ENCODE data around the gene CDK9. TPM values are rescaled to one million over a fixed set of nuclear protein-coding genes. Genes with fewer than 3 reads are reported as not detected.

CDK9 gene
- total and polyA plus RNA-seq, 2 experiments from 2014 or later = 58.5 to 84.3 TPM

DNA sequence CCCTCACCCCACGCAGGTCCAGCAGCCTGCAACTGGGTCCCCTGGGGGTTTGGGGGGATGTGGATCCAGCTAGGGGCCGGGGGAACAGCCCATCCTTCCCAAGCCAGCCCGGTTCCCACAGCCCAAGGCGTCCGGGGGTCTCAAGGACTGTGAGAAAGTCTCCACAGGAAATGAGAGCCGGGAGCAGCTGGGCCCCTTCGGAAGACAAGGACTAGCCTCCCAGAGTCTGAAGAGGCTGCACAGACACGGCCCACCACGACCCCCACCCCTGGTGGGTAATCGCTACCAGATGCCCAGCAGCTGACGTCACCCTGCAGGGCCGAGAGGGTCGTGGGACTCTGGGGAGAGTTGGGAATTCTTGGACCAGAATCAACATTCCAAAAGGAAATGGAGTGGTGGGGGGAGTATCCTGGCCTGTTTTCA, 17.9 kb upstream of the CDK9 start:
- no peak for ATAC-seq
- H3K27me3 ChIP-seq (ENCODE audit: insufficient read depth) = no peaks in the 10 kb centered on the region
- no peaks in the 10 kb centered on the region for H3K9me3 Mint-ChIP-seq
- H3K4me3 ChIP-seq = no peak overlapping the region
- H2AFZ ChIP-seq = no peak overlapping the region
- no peak for TF ChIP-seq NANOG (IDR thresholded peaks at IDR 0.05; ENCODE audit: borderline replicate concordance)
- TF ChIP-seq EZH2phosphoT487 (IDR thresholded peaks at IDR 0.05; ENCODE audit: unreplicated experiment) = no peak
- no peak for TF ChIP-seq POLR2AphosphoS5 (IDR thresholded peaks at IDR 0.05; ENCODE audit: low read depth)
- no peak for TF ChIP-seq STAT1 (IDR thresholded peaks at IDR 0.05; ENCODE audit: unreplicated experiment)
- no peak for TF ChIP-seq ZNF331 (CRISPR knock-in tag; IDR thresholded peaks at IDR 0.05; ENCODE audit: low read depth)
- TF ChIP-seq CREB1 (CRISPR knock-in tag; IDR thresholded peaks at IDR 0.05; ENCODE audit: low read depth) = no peak
- TF ChIP-seq, protein P1, sequence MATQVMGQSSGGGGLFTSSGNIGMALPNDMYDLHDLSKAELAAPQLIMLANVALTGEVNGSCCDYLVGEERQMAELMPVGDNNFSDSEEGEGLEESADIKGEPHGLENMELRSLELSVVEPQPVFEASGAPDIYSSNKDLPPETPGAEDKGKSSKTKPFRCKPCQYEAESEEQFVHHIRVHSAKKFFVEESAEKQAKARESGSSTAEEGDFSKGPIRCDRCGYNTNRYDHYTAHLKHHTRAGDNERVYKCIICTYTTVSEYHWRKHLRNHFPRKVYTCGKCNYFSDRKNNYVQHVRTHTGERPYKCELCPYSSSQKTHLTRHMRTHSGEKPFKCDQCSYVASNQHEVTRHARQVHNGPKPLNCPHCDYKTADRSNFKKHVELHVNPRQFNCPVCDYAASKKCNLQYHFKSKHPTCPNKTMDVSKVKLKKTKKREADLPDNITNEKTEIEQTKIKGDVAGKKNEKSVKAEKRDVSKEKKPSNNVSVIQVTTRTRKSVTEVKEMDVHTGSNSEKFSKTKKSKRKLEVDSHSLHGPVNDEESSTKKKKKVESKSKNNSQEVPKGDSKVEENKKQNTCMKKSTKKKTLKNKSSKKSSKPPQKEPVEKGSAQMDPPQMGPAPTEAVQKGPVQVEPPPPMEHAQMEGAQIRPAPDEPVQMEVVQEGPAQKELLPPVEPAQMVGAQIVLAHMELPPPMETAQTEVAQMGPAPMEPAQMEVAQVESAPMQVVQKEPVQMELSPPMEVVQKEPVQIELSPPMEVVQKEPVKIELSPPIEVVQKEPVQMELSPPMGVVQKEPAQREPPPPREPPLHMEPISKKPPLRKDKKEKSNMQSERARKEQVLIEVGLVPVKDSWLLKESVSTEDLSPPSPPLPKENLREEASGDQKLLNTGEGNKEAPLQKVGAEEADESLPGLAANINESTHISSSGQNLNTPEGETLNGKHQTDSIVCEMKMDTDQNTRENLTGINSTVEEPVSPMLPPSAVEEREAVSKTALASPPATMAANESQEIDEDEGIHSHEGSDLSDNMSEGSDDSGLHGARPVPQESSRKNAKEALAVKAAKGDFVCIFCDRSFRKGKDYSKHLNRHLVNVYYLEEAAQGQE (IDR thresholded peaks at IDR 0.05; ENCODE audit: unreplicated experiment) = no peak
- no peak for TF ChIP-seq EZH2 (IDR thresholded peaks at IDR 0.05; ENCODE audit: low read depth, unreplicated experiment)
- TF ChIP-seq, protein P2, sequence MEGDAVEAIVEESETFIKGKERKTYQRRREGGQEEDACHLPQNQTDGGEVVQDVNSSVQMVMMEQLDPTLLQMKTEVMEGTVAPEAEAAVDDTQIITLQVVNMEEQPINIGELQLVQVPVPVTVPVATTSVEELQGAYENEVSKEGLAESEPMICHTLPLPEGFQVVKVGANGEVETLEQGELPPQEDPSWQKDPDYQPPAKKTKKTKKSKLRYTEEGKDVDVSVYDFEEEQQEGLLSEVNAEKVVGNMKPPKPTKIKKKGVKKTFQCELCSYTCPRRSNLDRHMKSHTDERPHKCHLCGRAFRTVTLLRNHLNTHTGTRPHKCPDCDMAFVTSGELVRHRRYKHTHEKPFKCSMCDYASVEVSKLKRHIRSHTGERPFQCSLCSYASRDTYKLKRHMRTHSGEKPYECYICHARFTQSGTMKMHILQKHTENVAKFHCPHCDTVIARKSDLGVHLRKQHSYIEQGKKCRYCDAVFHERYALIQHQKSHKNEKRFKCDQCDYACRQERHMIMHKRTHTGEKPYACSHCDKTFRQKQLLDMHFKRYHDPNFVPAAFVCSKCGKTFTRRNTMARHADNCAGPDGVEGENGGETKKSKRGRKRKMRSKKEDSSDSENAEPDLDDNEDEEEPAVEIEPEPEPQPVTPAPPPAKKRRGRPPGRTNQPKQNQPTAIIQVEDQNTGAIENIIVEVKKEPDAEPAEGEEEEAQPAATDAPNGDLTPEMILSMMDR (conservative IDR thresholded peaks at IDR 0.05; ENCODE audit: low read depth in 2 of 2) = no peak
- TF ChIP-seq, protein P3, sequence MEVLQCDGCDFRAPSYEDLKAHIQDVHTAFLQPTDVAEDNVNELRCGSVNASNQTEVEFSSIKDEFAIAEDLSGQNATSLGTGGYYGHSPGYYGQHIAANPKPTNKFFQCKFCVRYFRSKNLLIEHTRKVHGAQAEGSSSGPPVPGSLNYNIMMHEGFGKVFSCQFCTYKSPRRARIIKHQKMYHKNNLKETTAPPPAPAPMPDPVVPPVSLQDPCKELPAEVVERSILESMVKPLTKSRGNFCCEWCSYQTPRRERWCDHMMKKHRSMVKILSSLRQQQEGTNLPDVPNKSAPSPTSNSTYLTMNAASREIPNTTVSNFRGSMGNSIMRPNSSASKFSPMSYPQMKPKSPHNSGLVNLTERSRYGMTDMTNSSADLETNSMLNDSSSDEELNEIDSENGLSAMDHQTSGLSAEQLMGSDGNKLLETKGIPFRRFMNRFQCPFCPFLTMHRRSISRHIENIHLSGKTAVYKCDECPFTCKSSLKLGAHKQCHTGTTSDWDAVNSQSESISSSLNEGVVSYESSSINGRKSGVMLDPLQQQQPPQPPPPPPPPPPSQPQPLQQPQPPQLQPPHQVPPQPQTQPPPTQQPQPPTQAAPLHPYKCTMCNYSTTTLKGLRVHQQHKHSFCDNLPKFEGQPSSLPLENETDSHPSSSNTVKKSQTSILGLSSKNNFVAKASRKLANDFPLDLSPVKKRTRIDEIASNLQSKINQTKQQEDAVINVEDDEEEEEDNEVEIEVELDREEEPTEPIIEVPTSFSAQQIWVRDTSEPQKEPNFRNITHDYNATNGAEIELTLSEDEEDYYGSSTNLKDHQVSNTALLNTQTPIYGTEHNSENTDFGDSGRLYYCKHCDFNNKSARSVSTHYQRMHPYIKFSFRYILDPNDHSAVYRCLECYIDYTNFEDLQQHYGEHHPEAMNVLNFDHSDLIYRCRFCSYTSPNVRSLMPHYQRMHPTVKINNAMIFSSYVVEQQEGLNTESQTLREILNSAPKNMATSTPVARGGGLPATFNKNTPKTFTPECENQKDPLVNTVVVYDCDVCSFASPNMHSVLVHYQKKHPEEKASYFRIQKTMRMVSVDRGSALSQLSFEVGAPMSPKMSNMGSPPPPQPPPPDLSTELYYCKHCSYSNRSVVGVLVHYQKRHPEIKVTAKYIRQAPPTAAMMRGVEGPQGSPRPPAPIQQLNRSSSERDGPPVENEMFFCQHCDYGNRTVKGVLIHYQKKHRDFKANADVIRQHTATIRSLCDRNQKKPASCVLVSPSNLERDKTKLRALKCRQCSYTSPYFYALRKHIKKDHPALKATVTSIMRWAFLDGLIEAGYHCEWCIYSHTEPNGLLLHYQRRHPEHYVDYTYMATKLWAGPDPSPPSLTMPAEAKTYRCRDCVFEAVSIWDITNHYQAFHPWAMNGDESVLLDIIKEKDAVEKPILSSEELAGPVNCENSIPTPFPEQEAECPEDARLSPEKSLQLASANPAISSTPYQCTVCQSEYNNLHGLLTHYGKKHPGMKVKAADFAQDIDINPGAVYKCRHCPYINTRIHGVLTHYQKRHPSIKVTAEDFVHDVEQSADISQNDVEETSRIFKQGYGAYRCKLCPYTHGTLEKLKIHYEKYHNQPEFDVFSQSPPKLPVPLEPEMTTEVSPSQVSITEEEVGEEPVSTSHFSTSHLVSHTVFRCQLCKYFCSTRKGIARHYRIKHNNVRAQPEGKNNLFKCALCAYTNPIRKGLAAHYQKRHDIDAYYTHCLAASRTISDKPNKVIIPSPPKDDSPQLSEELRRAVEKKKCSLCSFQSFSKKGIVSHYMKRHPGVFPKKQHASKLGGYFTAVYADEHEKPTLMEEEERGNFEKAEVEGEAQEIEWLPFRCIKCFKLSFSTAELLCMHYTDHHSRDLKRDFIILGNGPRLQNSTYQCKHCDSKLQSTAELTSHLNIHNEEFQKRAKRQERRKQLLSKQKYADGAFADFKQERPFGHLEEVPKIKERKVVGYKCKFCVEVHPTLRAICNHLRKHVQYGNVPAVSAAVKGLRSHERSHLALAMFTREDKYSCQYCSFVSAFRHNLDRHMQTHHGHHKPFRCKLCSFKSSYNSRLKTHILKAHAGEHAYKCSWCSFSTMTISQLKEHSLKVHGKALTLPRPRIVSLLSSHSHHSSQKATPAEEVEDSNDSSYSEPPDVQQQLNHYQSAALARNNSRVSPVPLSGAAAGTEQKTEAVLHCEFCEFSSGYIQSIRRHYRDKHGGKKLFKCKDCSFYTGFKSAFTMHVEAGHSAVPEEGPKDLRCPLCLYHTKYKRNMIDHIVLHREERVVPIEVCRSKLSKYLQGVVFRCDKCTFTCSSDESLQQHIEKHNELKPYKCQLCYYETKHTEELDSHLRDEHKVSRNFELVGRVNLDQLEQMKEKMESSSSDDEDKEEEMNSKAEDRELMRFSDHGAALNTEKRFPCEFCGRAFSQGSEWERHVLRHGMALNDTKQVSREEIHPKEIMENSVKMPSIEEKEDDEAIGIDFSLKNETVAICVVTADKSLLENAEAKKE (CRISPR knock-in tag; IDR thresholded peaks at IDR 0.05) = no peak
- TF ChIP-seq JUNB (IDR thresholded peaks at IDR 0.05; ENCODE audit: unreplicated experiment) = no peak
- no peak for TF ChIP-seq ZNF114 (CRISPR knock-in tag; IDR thresholded peaks at IDR 0.05)
- TF ChIP-seq, protein P4, sequence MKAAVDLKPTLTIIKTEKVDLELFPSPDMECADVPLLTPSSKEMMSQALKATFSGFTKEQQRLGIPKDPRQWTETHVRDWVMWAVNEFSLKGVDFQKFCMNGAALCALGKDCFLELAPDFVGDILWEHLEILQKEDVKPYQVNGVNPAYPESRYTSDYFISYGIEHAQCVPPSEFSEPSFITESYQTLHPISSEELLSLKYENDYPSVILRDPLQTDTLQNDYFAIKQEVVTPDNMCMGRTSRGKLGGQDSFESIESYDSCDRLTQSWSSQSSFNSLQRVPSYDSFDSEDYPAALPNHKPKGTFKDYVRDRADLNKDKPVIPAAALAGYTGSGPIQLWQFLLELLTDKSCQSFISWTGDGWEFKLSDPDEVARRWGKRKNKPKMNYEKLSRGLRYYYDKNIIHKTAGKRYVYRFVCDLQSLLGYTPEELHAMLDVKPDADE (IDR thresholded peaks at IDR 0.05) = no peak
- H3K4me1 ChIP-seq (ENCODE audit: insufficient read depth) = peaks cover 21% of the 10 kb centered on the region
- H3K4me2 ChIP-seq = no peak overlapping the region
- H3K9me2 ChIP-seq (ENCODE audit: insufficient read depth) = no peaks in the 10 kb centered on the region
- no peaks in the 10 kb centered on the region for H3K36me3 ChIP-seq (ENCODE audit: insufficient read depth)
- no peaks in the 10 kb centered on the region for H3K79me2 ChIP-seq (replicated peaks; ENCODE audit: insufficient read depth)
- H4K20me1 ChIP-seq (replicated peaks; ENCODE audit: insufficient read depth) = no peaks in the 10 kb centered on the region
- no peak overlapping the region for H3K27ac ChIP-seq (ENCODE audit: low read depth)
- H3K4me3 Mint-ChIP-seq = no peak overlapping the region
- H3F3A ChIP-seq (replicated peaks; ENCODE audit: low read depth) = peaks cover 13% of the 10 kb centered on the region; the same call in 1 of the 2 replicates
- H3K27ac Mint-ChIP-seq = no peak overlapping the region; the same call in 1 of the 2 replicates
- DNase-seq (ENCODE audit: low spot score) = peak; percentile 55
- peaks cover 19% of the 10 kb centered on the region for H3K27me3 Mint-ChIP-seq (ENCODE audit: insufficient read depth, low read depth, poor library complexity)
- no peaks in the 10 kb centered on the region; the same call in 2 of the 3 replicates for H3K36me3 Mint-ChIP-seq (ENCODE audit: low read depth)
- peaks cover 44% of the 10 kb centered on the region for H3K4me1 Mint-ChIP-seq
